Neural progenitor cell (in vitro differentiated cells): ENCODE data around the gene SATB1. TPM values are rescaled to one million over a fixed set of nuclear protein-coding genes. Genes with fewer than 3 reads are reported as not detected.

Source experiments
- DNase-seq: peaks from one replicate; pipeline ENCODE4 v3.0.0-alpha.2; 2016; ENCODE audit warnings: low spot score
- H2AFZ ChIP-seq: fragments of 200-600 bp; sonication (generic); replicated peaks from 2 replicates; pipeline ENCODE4 v1.6.1; 2016; ENCODE audit warnings: antibody characterized with exemption
- H3F3A ChIP-seq: fragments of 200-600 bp; sonication (generic); 2 replicates; pipeline ENCODE4 v1.6.1; 2016; ENCODE audit warnings: antibody characterized with exemption, low read depth
- H3K27ac ChIP-seq: fragments of 200-600 bp; sonication (generic); 2 replicates; pipeline ENCODE4 v1.5.1; 2016; ENCODE audit warnings: mild to moderate bottlenecking
- H3K27me3 ChIP-seq: fragments of 200-600 bp; sonication (generic); 2 replicates; pipeline ENCODE4 v1.6.1; 2016; ENCODE audit warnings: mild to moderate bottlenecking, moderate library complexity
- H3K36me3 ChIP-seq: fragments of 200-600 bp; sonication (generic); 2 replicates; pipeline ENCODE4 v1.5.1; 2016
- H3K4me1 ChIP-seq: fragments of 200-600 bp; sonication (generic); 2 replicates; pipeline ENCODE4 v1.6.1; 2016; ENCODE audit warnings: mixed run types
- H3K4me2 ChIP-seq: fragments of 200-600 bp; sonication (generic); 2 replicates; pipeline ENCODE4 v1.6.1; 2016
- H3K4me3 ChIP-seq: fragments of 200-600 bp; sonication (generic); 2 replicates; pipeline ENCODE4 v1.5.1; 2016
- H3K79me2 ChIP-seq: fragments of 200-600 bp; sonication (generic); 2 replicates; pipeline ENCODE4 v1.6.1; 2016; ENCODE audit warnings: low read depth
- H3K9ac ChIP-seq: fragments of 200-600 bp; sonication (generic); 2 replicates; pipeline ENCODE4 v1.6.1; 2016
- H3K9me3 ChIP-seq: fragments of 200-600 bp; sonication (generic); 2 replicates; pipeline ENCODE4 v1.5.1; 2016; ENCODE audit warnings: low read depth
- H4K20me1 ChIP-seq: fragments of 200-600 bp; sonication (generic); 2 replicates; pipeline ENCODE4 v1.6.1; 2016; ENCODE audit warnings: low read depth
- H3K27ac Mint-ChIP-seq: 3 replicates; pipeline ENCODE4 v1.8.0; 2021; ENCODE audit warnings: mixed read lengths
- H3K27me3 Mint-ChIP-seq: 2 replicates; pipeline ENCODE4 v1.8.0; 2022; ENCODE audit warnings: low read depth, mild to moderate bottlenecking, inconsistent platforms, moderate library complexity, mixed read lengths; ENCODE audit not compliant: insufficient read depth
- H3K36me3 Mint-ChIP-seq: 3 replicates; pipeline ENCODE4 v1.8.0; 2021; ENCODE audit warnings: mixed read lengths
- H3K4me1 Mint-ChIP-seq: 3 replicates; pipeline ENCODE4 v1.8.0; 2021; ENCODE audit warnings: mixed read lengths
- H3K4me3 Mint-ChIP-seq: 3 replicates; pipeline ENCODE4 v1.8.0; 2021; ENCODE audit warnings: mild to moderate bottlenecking, moderate library complexity, mixed read lengths
- H3K9me3 Mint-ChIP-seq: 3 replicates; pipeline ENCODE4 v1.8.0; 2020; ENCODE audit warnings: mixed read lengths
- CTCF ChIP-seq: fragments of 200-600 bp; sonication (generic); IDR thresholded peaks from 2 replicates; pipeline ENCODE4 v1.5.1; 2017; ENCODE audit warnings: antibody characterized with exemption, mild to moderate bottlenecking
- EZH2 ChIP-seq: fragments of 200-600 bp; sonication (generic); IDR thresholded peaks from 2 replicates; pipeline ENCODE4 v1.6.1; 2017; ENCODE audit warnings: antibody characterized with exemption, mild to moderate bottlenecking, moderate library complexity
- EZH2phosphoT487 ChIP-seq: fragments of 200-600 bp; sonication (generic); IDR thresholded peaks from 2 replicates; pipeline ENCODE4 v1.6.1; 2017; ENCODE audit warnings: antibody characterized with exemption
- total RNA-seq: library from RNA; depleted of rRNA; stranded (reverse); fragments of >200 nt; gene quantifications from 2 replicates; pipeline ENCODE4 v1.2.3, GENCODE V29; 2015; ENCODE audit warnings: low replicate concordance

SATB1 gene
- total RNA-seq, 1 donor from 2014 or later: 38.6 TPM

GRCh38 chr3:18415167-18415566 lies 10.0 kb downstream of the SATB1 start:
- Histone ChIP-seq H3K9ac (no peak overlapping the region), H3K4me1 (no peaks in the 10 kb centered on the region), H4K20me1 (peaks cover 1% of the 10 kb centered on the region), H3K36me3 (no peaks in the 10 kb centered on the region), H2AFZ (no peak overlapping the region), H3K4me3 (no peak overlapping the region), H3K27ac (no peak overlapping the region), H3F3A (no peaks in the 10 kb centered on the region), H3K27me3 (no peaks in the 10 kb centered on the region), H3K79me2 (no peaks in the 10 kb centered on the region), H3K9me3 (no peaks in the 10 kb centered on the region), H3K4me2 (no peak overlapping the region)
- H3K4me1 Mint-ChIP-seq: peaks cover 8% of the 10 kb centered on the region
- no peak for DNase-seq
- H3K4me3 Mint-ChIP-seq: no peak overlapping the region
- TF ChIP-seq EZH2 (no peak), CTCF (no peak), EZH2phosphoT487 (no peak)
- peaks cover 23% of the 10 kb centered on the region for H3K36me3 Mint-ChIP-seq
- H3K27ac Mint-ChIP-seq: no peak overlapping the region
- no peaks in the 10 kb centered on the region for H3K27me3 Mint-ChIP-seq
- H3K9me3 Mint-ChIP-seq: no peaks in the 10 kb centered on the region

GRCh38 chr3:18412684-18413083 lies 12.5 kb downstream of the SATB1 start:
- Histone ChIP-seq H3K4me2 (no peak overlapping the region), H3K27me3 (no peaks in the 10 kb centered on the region), H4K20me1 (peaks cover 5% of the 10 kb centered on the region), H3K4me3 (no peak overlapping the region), H3F3A (no peaks in the 10 kb centered on the region), H3K4me1 (no peaks in the 10 kb centered on the region), H3K36me3 (no peaks in the 10 kb centered on the region), H3K9ac (no peak overlapping the region), H2AFZ (no peak overlapping the region), H3K27ac (no peak overlapping the region), H3K79me2 (no peaks in the 10 kb centered on the region), H3K9me3 (no peaks in the 10 kb centered on the region)
- Mint-ChIP-seq H3K27ac (no peak overlapping the region), H3K4me3 (no peak overlapping the region), H3K27me3 (no peaks in the 10 kb centered on the region), H3K9me3 (no peaks in the 10 kb centered on the region), H3K36me3 (peaks cover 14% of the 10 kb centered on the region), H3K4me1 (peaks cover 8% of the 10 kb centered on the region)
- no peak for DNase-seq
- no peak for TF ChIP-seq EZH2
- TF ChIP-seq EZH2phosphoT487: no peak
- TF ChIP-seq CTCF: no peak

- Histone ChIP-seq H3K9ac (no peak overlapping the region), H3K4me3 (no peak overlapping the region), H3K27ac (no peak overlapping the region), H3K9me3 (no peaks in the 10 kb centered on the region), H3K79me2 (no peaks in the 10 kb centered on the region), H3K4me1 (no peaks in the 10 kb centered on the region), H3F3A (no peaks in the 10 kb centered on the region), H4K20me1 (peaks cover 5% of the 10 kb centered on the region), H3K4me2 (no peak overlapping the region), H3K36me3 (no peaks in the 10 kb centered on the region), H3K27me3 (no peaks in the 10 kb centered on the region), H2AFZ (no peak overlapping the region)
- no peaks in the 10 kb centered on the region for H3K9me3 Mint-ChIP-seq
- TF ChIP-seq EZH2phosphoT487: no peak
- no peak for TF ChIP-seq EZH2
- no peak for TF ChIP-seq CTCF
- no peak overlapping the region for H3K4me3 Mint-ChIP-seq
- H3K27ac Mint-ChIP-seq: no peak overlapping the region
- peaks cover 13% of the 10 kb centered on the region for H3K36me3 Mint-ChIP-seq
- H3K4me1 Mint-ChIP-seq: peaks cover 8% of the 10 kb centered on the region
- DNase-seq: no peak
- no peaks in the 10 kb centered on the region for H3K27me3 Mint-ChIP-seq
These were observed 13.6 kb downstream of the SATB1 start for GRCh38 chr3:18411541-18411940.

- Histone ChIP-seq H3K9ac (no peak overlapping the region), H3K4me1 (no peaks in the 10 kb centered on the region), H3K4me2 (no peak overlapping the region), H3K27me3 (no peaks in the 10 kb centered on the region), H3K36me3 (no peaks in the 10 kb centered on the region), H3K9me3 (no peaks in the 10 kb centered on the region), H3K79me2 (no peaks in the 10 kb centered on the region), H3K4me3 (no peak overlapping the region), H3K27ac (no peak overlapping the region), H4K20me1 (peaks cover 5% of the 10 kb centered on the region), H2AFZ (no peak overlapping the region), H3F3A (no peaks in the 10 kb centered on the region)
- Mint-ChIP-seq H3K27me3 (no peaks in the 10 kb centered on the region), H3K9me3 (no peaks in the 10 kb centered on the region), H3K27ac (no peak overlapping the region), H3K36me3 (peaks cover 5% of the 10 kb centered on the region), H3K4me1 (peaks cover 7% of the 10 kb centered on the region), H3K4me3 (no peak overlapping the region)
- TF ChIP-seq EZH2 (no peak), CTCF (no peak), EZH2phosphoT487 (no peak)
- DNase-seq: no peak
These were observed 14.9 kb downstream of the SATB1 start for GRCh38 chr3:18410205-18410604.
